ENCODE measurements around the gene GNB1L. TPM values are rescaled to one million over a fixed set of nuclear protein-coding genes. Genes with fewer than 3 reads are reported as not detected.

GNB1L gene
- total RNA-seq, 1 donor from 2014 or later, result 6.1 TPM

DNA sequence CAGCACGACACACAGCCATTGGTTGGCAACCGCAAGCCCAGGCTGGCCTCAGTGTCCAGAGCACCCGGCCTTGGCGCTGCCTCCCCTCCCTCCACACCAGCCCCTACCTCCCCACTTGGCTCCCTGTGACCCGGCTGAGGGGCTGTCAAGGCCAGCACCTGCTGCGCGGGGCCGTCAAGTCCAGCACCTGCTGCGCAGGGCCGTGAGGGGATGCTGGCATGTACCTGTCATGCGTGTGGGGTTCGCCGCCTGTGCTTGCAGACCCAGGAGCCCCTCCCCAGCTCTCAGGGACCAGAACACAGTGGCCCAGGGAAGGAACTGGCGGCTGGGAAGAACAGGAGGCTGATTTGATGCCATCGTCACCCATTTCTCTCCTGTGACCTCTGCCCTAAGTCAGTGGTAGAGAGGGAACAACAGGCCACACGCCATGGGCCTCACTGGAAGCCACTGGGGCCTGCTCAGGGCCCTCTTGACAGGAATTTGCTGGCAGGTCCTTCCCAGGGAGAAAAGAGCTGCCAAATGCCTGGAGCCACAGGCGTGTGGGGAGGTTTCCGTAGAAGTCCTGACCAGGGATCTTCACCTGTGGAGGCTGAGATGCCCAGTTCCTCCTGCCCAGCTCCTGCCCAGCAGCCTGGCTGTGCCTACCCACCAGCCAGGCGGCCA is 56.5 kb downstream of the GNB1L start:
- Mint-ChIP-seq H3K27ac (ENCODE audit: unreplicated experiment) (no peak overlapping the region), H3K4me3 (ENCODE audit: unreplicated experiment) (no peak overlapping the region), H3K36me3 (ENCODE audit: unreplicated experiment) (peaks cover 2% of the 10 kb centered on the region), H3K4me1 (ENCODE audit: unreplicated experiment) (peaks cover 28% of the 10 kb centered on the region), H3K27me3 (ENCODE audit: unreplicated experiment) (no peaks in the 10 kb centered on the region), H3K9me3 (ENCODE audit: unreplicated experiment) (peaks cover 8% of the 10 kb centered on the region)
- TF ChIP-seq, protein P1, sequence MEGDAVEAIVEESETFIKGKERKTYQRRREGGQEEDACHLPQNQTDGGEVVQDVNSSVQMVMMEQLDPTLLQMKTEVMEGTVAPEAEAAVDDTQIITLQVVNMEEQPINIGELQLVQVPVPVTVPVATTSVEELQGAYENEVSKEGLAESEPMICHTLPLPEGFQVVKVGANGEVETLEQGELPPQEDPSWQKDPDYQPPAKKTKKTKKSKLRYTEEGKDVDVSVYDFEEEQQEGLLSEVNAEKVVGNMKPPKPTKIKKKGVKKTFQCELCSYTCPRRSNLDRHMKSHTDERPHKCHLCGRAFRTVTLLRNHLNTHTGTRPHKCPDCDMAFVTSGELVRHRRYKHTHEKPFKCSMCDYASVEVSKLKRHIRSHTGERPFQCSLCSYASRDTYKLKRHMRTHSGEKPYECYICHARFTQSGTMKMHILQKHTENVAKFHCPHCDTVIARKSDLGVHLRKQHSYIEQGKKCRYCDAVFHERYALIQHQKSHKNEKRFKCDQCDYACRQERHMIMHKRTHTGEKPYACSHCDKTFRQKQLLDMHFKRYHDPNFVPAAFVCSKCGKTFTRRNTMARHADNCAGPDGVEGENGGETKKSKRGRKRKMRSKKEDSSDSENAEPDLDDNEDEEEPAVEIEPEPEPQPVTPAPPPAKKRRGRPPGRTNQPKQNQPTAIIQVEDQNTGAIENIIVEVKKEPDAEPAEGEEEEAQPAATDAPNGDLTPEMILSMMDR (IDR thresholded peaks at IDR 0.05), result no peak
- no peak for DNase-seq (ENCODE audit: extremely low spot score, unreplicated experiment)

DNA sequence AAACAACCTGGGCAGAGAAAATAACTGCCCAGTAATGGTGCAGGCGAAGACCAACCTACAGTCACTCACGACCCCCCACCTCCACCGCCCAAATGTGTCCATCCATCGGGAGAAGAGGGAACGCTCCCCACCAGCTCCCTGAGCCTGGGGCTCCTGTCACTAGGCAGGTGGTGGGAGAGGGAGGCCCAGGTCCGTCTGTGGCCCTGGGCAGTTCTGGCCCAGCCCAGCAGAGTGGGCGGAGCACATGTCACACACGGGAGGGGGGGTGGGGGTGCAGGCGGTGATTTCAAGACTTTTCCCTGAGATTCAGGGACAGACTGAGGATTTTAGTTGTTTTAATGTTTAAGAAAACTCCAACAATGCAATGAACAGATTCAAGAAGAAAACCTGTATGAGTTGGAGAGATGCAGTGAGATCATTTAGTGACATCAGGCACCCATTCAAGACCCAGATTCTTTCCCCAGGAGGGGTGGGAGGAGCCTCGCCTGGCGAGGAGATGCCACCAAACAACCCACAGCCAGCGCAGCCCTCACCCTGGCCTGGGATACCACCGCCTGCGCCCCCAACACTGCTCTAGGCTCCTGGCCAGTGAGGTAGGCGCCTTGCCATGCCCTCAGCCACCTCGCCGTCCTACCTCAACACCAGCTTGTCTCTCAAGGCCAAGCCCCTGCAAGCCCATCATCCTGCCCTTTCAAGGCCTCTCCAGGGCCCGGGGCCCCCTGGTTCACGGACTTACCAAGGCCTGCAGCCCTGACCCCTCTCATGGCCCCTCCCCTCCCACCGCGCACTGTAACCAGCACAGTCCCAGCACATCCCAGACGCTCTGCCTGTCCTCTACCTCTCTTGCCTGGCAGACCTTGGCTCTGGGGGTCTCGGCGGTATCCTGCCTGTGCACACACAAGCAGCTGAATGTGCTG is 57.3 kb downstream of the GNB1L start:
- Mint-ChIP-seq H3K9me3 (ENCODE audit: unreplicated experiment) (peaks cover 13% of the 10 kb centered on the region), H3K4me3 (ENCODE audit: unreplicated experiment) (no peak overlapping the region), H3K27me3 (ENCODE audit: unreplicated experiment) (no peaks in the 10 kb centered on the region), H3K36me3 (ENCODE audit: unreplicated experiment) (peaks cover 4% of the 10 kb centered on the region), H3K4me1 (ENCODE audit: unreplicated experiment) (peaks cover 25% of the 10 kb centered on the region), H3K27ac (ENCODE audit: unreplicated experiment) (no peak overlapping the region)
- TF ChIP-seq, protein P1 (IDR thresholded peaks at IDR 0.05), result no peak
- DNase-seq (ENCODE audit: extremely low spot score, unreplicated experiment), result no peak

DNA sequence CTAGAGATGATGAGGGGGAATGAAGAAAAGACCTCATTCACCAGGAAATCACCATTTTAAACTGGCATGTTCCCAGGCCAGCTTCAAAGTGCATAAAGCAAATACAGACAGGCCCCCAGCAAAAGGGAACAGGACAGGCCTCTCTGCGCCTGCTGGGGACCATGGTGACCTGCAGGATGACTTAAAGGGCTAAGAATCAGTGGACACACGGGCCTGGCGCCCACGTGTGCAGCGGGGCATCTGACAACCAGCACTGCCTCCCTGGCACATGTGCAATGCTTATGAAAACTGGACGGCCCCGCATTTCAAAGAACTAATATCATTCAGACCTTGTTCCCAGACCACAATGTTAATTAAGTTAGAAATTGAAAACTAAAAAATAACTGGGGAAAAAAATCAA is 58.5 kb downstream of the GNB1L start:
- H3K4me1 Mint-ChIP-seq (ENCODE audit: unreplicated experiment), result peaks cover 21% of the 10 kb centered on the region
- no peak overlapping the region for H3K27ac Mint-ChIP-seq (ENCODE audit: unreplicated experiment)

DNA sequence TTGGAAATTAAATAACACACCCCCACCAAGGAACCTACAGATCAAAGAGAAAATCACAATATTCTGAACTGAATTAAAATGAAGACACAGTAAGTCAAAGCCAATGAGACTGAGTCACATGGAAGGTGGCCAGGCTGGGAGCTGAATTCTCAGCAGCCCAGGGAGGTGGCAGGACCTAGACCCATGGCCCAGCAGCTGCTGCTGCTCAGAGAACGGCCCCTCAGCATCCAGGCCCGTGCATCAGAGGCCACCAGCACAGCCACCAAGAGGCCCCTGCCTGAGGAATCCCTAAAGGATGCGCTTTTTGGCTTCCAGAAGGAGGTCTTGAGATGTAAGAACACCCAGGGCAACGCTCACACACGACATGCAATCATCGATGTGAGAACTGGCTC is 59.1 kb downstream of the GNB1L start:
- peaks cover 17% of the 10 kb centered on the region for H3K36me3 Mint-ChIP-seq (ENCODE audit: unreplicated experiment)
- H3K4me1 Mint-ChIP-seq (ENCODE audit: unreplicated experiment), result peaks cover 21% of the 10 kb centered on the region
- no peaks in the 10 kb centered on the region for H3K27me3 Mint-ChIP-seq (ENCODE audit: unreplicated experiment)
- peaks cover 21% of the 10 kb centered on the region for H3K9me3 Mint-ChIP-seq (ENCODE audit: unreplicated experiment)
- TF ChIP-seq, protein P1 (IDR thresholded peaks at IDR 0.05), result no peak
- no peak overlapping the region for H3K4me3 Mint-ChIP-seq (ENCODE audit: unreplicated experiment)
- DNase-seq (ENCODE audit: extremely low spot score, unreplicated experiment), result no peak
- H3K27ac Mint-ChIP-seq (ENCODE audit: unreplicated experiment), result no peak overlapping the region

More for the DNA sequence above, 58.5 kb downstream of the GNB1L start:
- TF ChIP-seq, protein P1 (IDR thresholded peaks at IDR 0.05), result no peak
- Mint-ChIP-seq H3K27me3 (ENCODE audit: unreplicated experiment) (no peaks in the 10 kb centered on the region), H3K36me3 (ENCODE audit: unreplicated experiment) (peaks cover 15% of the 10 kb centered on the region), H3K9me3 (ENCODE audit: unreplicated experiment) (peaks cover 21% of the 10 kb centered on the region), H3K4me3 (ENCODE audit: unreplicated experiment) (no peak overlapping the region)
- no peak for DNase-seq (ENCODE audit: extremely low spot score, unreplicated experiment)
